SK-N-SH (cell line): ENCODE measurements around the gene STIL. TPM values are rescaled to one million over a fixed set of nuclear protein-coding genes. Genes with fewer than 3 reads are reported as not detected.

Experiments
- CTCF ChIA-PET: fragments of 300-600, 350-600 bp; formaldehyde crosslinking; extraction: SDS; loops from one replicate; lab custom pipeline; 2021; lab: Yijun Ruan, JAX
- POLR2A ChIA-PET: fragments of 350-600 bp; sonication (Branson Sonifier 250); formaldehyde crosslinking; extraction: SDS; loops from one replicate; lab custom pipeline; 2020; ENCODE audit warnings: antibody characterized with exemption, inconsistent platforms; lab: Yijun Ruan, JAX
- DNase-seq: peaks from one replicate; pipeline ENCODE4 v3.0.0; 2012
- H2AFZ ChIP-seq: fragments of 200-600 bp; sonication (generic); 2 replicates; pipeline ENCODE4 v1.8.1; 2016; ENCODE audit warnings: antibody characterized with exemption, mild to moderate bottlenecking, low read depth
- H3F3A ChIP-seq: fragments of 200-600 bp; sonication (generic); replicated peaks from 2 replicates; pipeline ENCODE3; 2016; ENCODE audit warnings: antibody characterized with exemption, mild to moderate bottlenecking; ENCODE audit not compliant: insufficient read depth
- H3K27ac ChIP-seq, 2 experiments: fragments of 200-500 bp in 1 of 2; fragments of 200-600 bp in 1 of 2; sonication (Bioruptor generic) in 1 of 2; sonication (generic), shearing (Covaris generic) in 1 of 2; 2 replicates each; pipeline versions ENCODE4 v1.5.1 to v1.6.1; 2014 to 2016; ENCODE audit warnings: low read depth in 2 of 2, inconsistent platforms in 1 of 2, low read length in 1 of 2, mild to moderate bottlenecking in 1 of 2, mixed read lengths in 1 of 2
- H3K27me3 ChIP-seq: fragments of 200-600 bp; sonication (generic), shearing (Covaris generic); 2 replicates; pipeline ENCODE4 v1.6.1; 2016; ENCODE audit warnings: mixed run types; ENCODE audit not compliant: insufficient read depth
- H3K36me3 ChIP-seq, 2 experiments: fragments of 200-500 bp in 1 of 2; fragments of 200-600 bp in 1 of 2; sonication (Bioruptor generic) in 1 of 2; sonication (generic) in 1 of 2; replicated peaks in 1 of 2; 2 replicates each; pipeline versions ENCODE3 to v1.5.1; 2014 to 2016; ENCODE audit warnings: low read length in 1 of 2, mild to moderate bottlenecking in 1 of 2; ENCODE audit not compliant: insufficient read depth in 2 of 2, control insufficient read depth in 1 of 2
- H3K4me1 ChIP-seq, 2 experiments: fragments of 200-500 bp in 1 of 2; fragments of 200-600 bp in 1 of 2; sonication (Bioruptor generic) in 1 of 2; sonication (generic), shearing (Covaris generic) in 1 of 2; 2 replicates each; pipeline versions ENCODE4 v1.5.1 to v1.6.1; 2014 to 2016; ENCODE audit warnings: low read depth in 1 of 2, low read length in 1 of 2, mixed run types in 1 of 2; ENCODE audit not compliant: insufficient read depth in 2 of 2, control insufficient read depth in 1 of 2
- H3K4me2 ChIP-seq: fragments of 200-600 bp; sonication (generic), shearing (Covaris generic); 2 replicates; pipeline ENCODE4 v1.6.1; 2017; ENCODE audit warnings: mixed run types
- H3K4me3 ChIP-seq, 2 experiments: fragments of 200-500 bp in 1 of 2; fragments of 200-600 bp in 1 of 2; sonication (Bioruptor generic) in 1 of 2; sonication (generic), shearing (Covaris generic) in 1 of 2; 2 replicates each; pipeline versions ENCODE4 v1.5.1 to v1.8.1; 2014 to 2016; ENCODE audit warnings: low read depth in 2 of 2, inconsistent platforms in 1 of 2, low read length in 1 of 2, mild to moderate bottlenecking in 1 of 2, mixed read lengths in 1 of 2, moderate library complexity in 1 of 2
- H3K79me2 ChIP-seq: fragments of 200-600 bp; sonication (generic); 2 replicates; pipeline ENCODE4 v1.8.1; 2017; ENCODE audit warnings: mild to moderate bottlenecking; ENCODE audit not compliant: insufficient read depth
- H3K9ac ChIP-seq: fragments of 200-600 bp; sonication (generic); 2 replicates; pipeline ENCODE4 v1.6.1; 2017; ENCODE audit warnings: mixed run types
- H3K9me2 ChIP-seq: fragments of 200-600 bp; sonication (generic); 2 replicates; pipeline ENCODE4 v1.6.1; 2017; ENCODE audit warnings: mixed run types
- H3K9me3 ChIP-seq: fragments of 200-600 bp; sonication (generic); 2 replicates; pipeline ENCODE4 v1.6.1; 2017; ENCODE audit warnings: mixed run types, mild to moderate bottlenecking, moderate library complexity
- H4K20me1 ChIP-seq: fragments of 200-600 bp; sonication (generic); 2 replicates; pipeline ENCODE4 v1.6.1; 2017; ENCODE audit warnings: mild to moderate bottlenecking, mixed run types; ENCODE audit not compliant: insufficient read depth
- CHD2 ChIP-seq: fragments of 150-350 bp; IDR thresholded peaks from 2 replicates; pipeline ENCODE4 v1.6.1; 2018; ENCODE audit warnings: low read length; ENCODE audit not compliant: partially characterized antibody
- ELF1 ChIP-seq: IDR thresholded peaks from 2 replicates; pipeline ENCODE4 v1.4.0; 2012
- EZH2phosphoT487 ChIP-seq: fragments of 200-600 bp; sonication (generic); IDR thresholded peaks from 2 replicates; pipeline ENCODE4 v1.6.1; 2017; ENCODE audit warnings: low read depth, mixed run types, mild to moderate bottlenecking, antibody characterized with exemption, moderate library complexity, borderline replicate concordance
- FOSL2 ChIP-seq: IDR thresholded peaks from 2 replicates; pipeline ENCODE4 v1.4.0; 2012; ENCODE audit warnings: low read depth, mild to moderate bottlenecking, moderate library complexity, borderline replicate concordance
- FOXJ3 ChIP-seq: sonication (generic); formaldehyde crosslinking; IDR thresholded peaks from 2 replicates; pipeline ENCODE4 v1.5.1; 2020; ENCODE audit warnings: mild to moderate bottlenecking, missing genetic modification reagents
- GABPA ChIP-seq: IDR thresholded peaks from 2 replicates; pipeline ENCODE4 v1.4.0; 2012; ENCODE audit warnings: low read depth, mild to moderate bottlenecking
- GATA2 ChIP-seq: sonication (generic); formaldehyde crosslinking; IDR thresholded peaks from 2 replicates; pipeline ENCODE4 v1.5.0; 2020; ENCODE audit warnings: mild to moderate bottlenecking, missing genetic modification reagents
- JUND ChIP-seq: IDR thresholded peaks from 2 replicates; pipeline ENCODE4 v1.4.0; 2012
- MEF2A ChIP-seq: IDR thresholded peaks from 2 replicates; pipeline ENCODE4 v1.4.0; 2012; ENCODE audit warnings: low read depth, borderline replicate concordance
- NFIC ChIP-seq: IDR thresholded peaks from 2 replicates; pipeline ENCODE4 v1.4.0; 2012; ENCODE audit warnings: borderline replicate concordance
- PBX3 ChIP-seq: IDR thresholded peaks from 2 replicates; pipeline ENCODE4; 2012
- SMC3 ChIP-seq: IDR thresholded peaks from 2 replicates; pipeline ENCODE4 v1.6.1; 2012; ENCODE audit warnings: low read depth, low read length, improper control_type of control experiment
- TAF1 ChIP-seq: IDR thresholded peaks from 2 replicates; pipeline ENCODE4 v1.6.1; 2012; ENCODE audit warnings: low read depth, mild to moderate bottlenecking, low read length, moderate library complexity, borderline replicate concordance
- TCF12 ChIP-seq: IDR thresholded peaks from 2 replicates; pipeline ENCODE4 v1.4.0; 2012
- YY1 ChIP-seq: IDR thresholded peaks from 2 replicates; pipeline ENCODE4 v1.4.0; 2012; ENCODE audit warnings: low read depth, mild to moderate bottlenecking
- ZBTB33 ChIP-seq: IDR thresholded peaks from 2 replicates; pipeline ENCODE4 v1.4.0; 2012; ENCODE audit warnings: low read depth, borderline replicate concordance
- WGBS: methylation state at CpG from one replicate; pipeline ENCODE4 v1.1.6; 2017; ENCODE audit warnings: low lambda C conversion rate; 5-methylcytosine and 5-hydroxymethylcytosine counted together
- polyA plus RNA-seq, 3 experiments: library from polyadenylated mRNA; depleted of rRNA; stranded (reverse); fragments of >200 nt; gene quantifications; 2 replicates each; pipeline ENCODE4 v1.2.3, GENCODE V29; 2012
- TF ChIP-seq, protein P1 (sequence below): IDR thresholded peaks from 2 replicates; pipeline ENCODE4 v1.6.1; 2012; ENCODE audit warnings: mild to moderate bottlenecking, low read depth, low read length, moderate library complexity
- TF ChIP-seq, protein P2 (sequence below): IDR thresholded peaks from 2 replicates; pipeline ENCODE4 v1.4.0; 2012; ENCODE audit warnings: low read depth
- TF ChIP-seq, protein P3 (sequence below): IDR thresholded peaks from 2 replicates; pipeline ENCODE4 v1.4.0; 2012; ENCODE audit warnings: low read depth, borderline replicate concordance

STIL gene
- polyA plus RNA-seq, 1 of the 3 experiments (the other 2 are of a cell fraction), result 4.9 TPM

- H3K36me3 ChIP-seq, result no peaks in the 10 kb centered on the region
- DNase-seq, result no peak
- peaks cover 0 to 2% of the 10 kb centered on the region in 2 experiments; a peak in 1 of 4 replicates for H3K4me1 ChIP-seq
- CTCF ChIA-PET, result interaction anchor here (1.2 to 2.4 kb wide), 3 partner anchors 28 to 56 kb away, joined by 5 to 9 read pairs (median 8); no protein-coding TSS in a partner anchor
- peaks cover 3% of the 10 kb centered on the region for H3F3A ChIP-seq
- POLR2A ChIA-PET, result no interaction called here
- 51% methylated on average over 7 of the region's 21 CpGs for WGBS
- 0 out of 2 replicates have a peak, but pooled peaks cover 5% of the 10 kb centered on the region for H4K20me1 ChIP-seq
- no peak overlapping the region for H2AFZ ChIP-seq
- H3K9me3 ChIP-seq, result no peaks in the 10 kb centered on the region
- H3K9me2 ChIP-seq, result no peaks in the 10 kb centered on the region
- no peaks in the 10 kb centered on the region for H3K79me2 ChIP-seq
- no peak overlapping the region for H3K4me3 ChIP-seq
- no peak overlapping the region for H3K9ac ChIP-seq
- H3K27me3 ChIP-seq, result peaks cover 52% of the 10 kb centered on the region
- no peak overlapping the region for H3K27ac ChIP-seq
- H3K4me2 ChIP-seq, result no peak overlapping the region
- TF ChIP-seq SMC3 (no peak), TAF1 (no peak), GABPA (no peak), CHD2 (no peak), JUND (no peak)
- TF ChIP-seq, protein P1, sequence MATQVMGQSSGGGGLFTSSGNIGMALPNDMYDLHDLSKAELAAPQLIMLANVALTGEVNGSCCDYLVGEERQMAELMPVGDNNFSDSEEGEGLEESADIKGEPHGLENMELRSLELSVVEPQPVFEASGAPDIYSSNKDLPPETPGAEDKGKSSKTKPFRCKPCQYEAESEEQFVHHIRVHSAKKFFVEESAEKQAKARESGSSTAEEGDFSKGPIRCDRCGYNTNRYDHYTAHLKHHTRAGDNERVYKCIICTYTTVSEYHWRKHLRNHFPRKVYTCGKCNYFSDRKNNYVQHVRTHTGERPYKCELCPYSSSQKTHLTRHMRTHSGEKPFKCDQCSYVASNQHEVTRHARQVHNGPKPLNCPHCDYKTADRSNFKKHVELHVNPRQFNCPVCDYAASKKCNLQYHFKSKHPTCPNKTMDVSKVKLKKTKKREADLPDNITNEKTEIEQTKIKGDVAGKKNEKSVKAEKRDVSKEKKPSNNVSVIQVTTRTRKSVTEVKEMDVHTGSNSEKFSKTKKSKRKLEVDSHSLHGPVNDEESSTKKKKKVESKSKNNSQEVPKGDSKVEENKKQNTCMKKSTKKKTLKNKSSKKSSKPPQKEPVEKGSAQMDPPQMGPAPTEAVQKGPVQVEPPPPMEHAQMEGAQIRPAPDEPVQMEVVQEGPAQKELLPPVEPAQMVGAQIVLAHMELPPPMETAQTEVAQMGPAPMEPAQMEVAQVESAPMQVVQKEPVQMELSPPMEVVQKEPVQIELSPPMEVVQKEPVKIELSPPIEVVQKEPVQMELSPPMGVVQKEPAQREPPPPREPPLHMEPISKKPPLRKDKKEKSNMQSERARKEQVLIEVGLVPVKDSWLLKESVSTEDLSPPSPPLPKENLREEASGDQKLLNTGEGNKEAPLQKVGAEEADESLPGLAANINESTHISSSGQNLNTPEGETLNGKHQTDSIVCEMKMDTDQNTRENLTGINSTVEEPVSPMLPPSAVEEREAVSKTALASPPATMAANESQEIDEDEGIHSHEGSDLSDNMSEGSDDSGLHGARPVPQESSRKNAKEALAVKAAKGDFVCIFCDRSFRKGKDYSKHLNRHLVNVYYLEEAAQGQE, result no peak
- TF ChIP-seq, protein P2, sequence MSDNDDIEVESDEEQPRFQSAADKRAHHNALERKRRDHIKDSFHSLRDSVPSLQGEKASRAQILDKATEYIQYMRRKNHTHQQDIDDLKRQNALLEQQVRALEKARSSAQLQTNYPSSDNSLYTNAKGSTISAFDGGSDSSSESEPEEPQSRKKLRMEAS, result no peak
These were observed 78.7 kb downstream of the STIL start for GRCh38 chr1:47235241-47235681.

GRCh38 chr1:47233186-47233585 lies 80.8 kb downstream of the STIL start:
- CTCF ChIA-PET, result interaction anchor here (1.1 to 2.3 kb wide), 3 partner anchors 30 to 155 kb away, joined by 3 to 8 read pairs (median 4); no protein-coding TSS in a partner anchor
- Histone ChIP-seq H2AFZ (no peak overlapping the region), H3K27me3 (peaks cover 69% of the 10 kb centered on the region), H3K9ac (no peak overlapping the region), H3F3A (peaks cover 3% of the 10 kb centered on the region), H3K9me2 (no peaks in the 10 kb centered on the region), H3K9me3 (no peaks in the 10 kb centered on the region), H3K27ac (no peak overlapping the region), H3K36me3 (no peaks in the 10 kb centered on the region), H3K79me2 (no peaks in the 10 kb centered on the region), H3K4me1 (peaks cover 0 to 2% of the 10 kb centered on the region in 2 experiments; a peak in 1 of 4 replicates), H4K20me1 (0 out of 2 replicates have a peak, but pooled peaks cover 5% of the 10 kb centered on the region), H3K4me2 (no peak overlapping the region), H3K4me3 (no peak overlapping the region)
- POLR2A ChIA-PET, result no interaction called here
- TF ChIP-seq EZH2phosphoT487 (no peak), CHD2 (no peak), PBX3 (no peak), NFIC (no peak), TCF12 (no peak), GABPA (no peak), ZBTB33 (no peak), GATA2 (CRISPR knock-in tag) (no peak), FOXJ3 (CRISPR knock-in tag) (no peak), YY1 (no peak), MEF2A (no peak), FOSL2 (no peak), ELF1 (no peak)
- TF ChIP-seq, protein P3, sequence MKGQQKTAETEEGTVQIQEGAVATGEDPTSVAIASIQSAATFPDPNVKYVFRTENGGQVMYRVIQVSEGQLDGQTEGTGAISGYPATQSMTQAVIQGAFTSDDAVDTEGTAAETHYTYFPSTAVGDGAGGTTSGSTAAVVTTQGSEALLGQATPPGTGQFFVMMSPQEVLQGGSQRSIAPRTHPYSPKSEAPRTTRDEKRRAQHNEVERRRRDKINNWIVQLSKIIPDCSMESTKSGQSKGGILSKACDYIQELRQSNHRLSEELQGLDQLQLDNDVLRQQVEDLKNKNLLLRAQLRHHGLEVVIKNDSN, result no peak
- WGBS, result 31% methylated on average over 6 of the region's 6 CpGs
- DNase-seq, result peak; percentile 22
